HUES48 (cell line): ENCODE data around the gene FBXW11.
"Not testable (repeated sequence)": the region's sequence is repeated elsewhere in the genome, so short reads cannot be mapped to it uniquely, and the experiment has no call there.

ENCODE experiments used
- H3K27ac ChIP-seq: one replicate; pipeline ENCODE4 v1.7.0; 2013; ENCODE audit warnings: low read depth, low read length, inconsistent platforms
- H3K27me3 ChIP-seq: 2 replicates; pipeline ENCODE4 v1.6.1; 2013; ENCODE audit warnings: mild to moderate bottlenecking, low read length; ENCODE audit not compliant: control insufficient read depth, insufficient read depth
- H3K36me3 ChIP-seq: 2 replicates; pipeline ENCODE4 v1.6.1; 2013; ENCODE audit warnings: low read length; ENCODE audit not compliant: control insufficient read depth, insufficient read depth
- H3K4me1 ChIP-seq: 2 replicates; pipeline ENCODE4 v1.6.1; 2013; ENCODE audit warnings: mild to moderate bottlenecking, low read length; ENCODE audit not compliant: control insufficient read depth, insufficient read depth
- H3K4me3 ChIP-seq: 2 replicates; pipeline ENCODE4 v1.5.1; 2013; ENCODE audit warnings: mild to moderate bottlenecking, low read depth, low read length
- H3K9ac ChIP-seq: 2 replicates; pipeline ENCODE4 v1.6.1; 2013; ENCODE audit warnings: mild to moderate bottlenecking, low read depth, low read length, moderate library complexity
- H3K9me3 ChIP-seq: 2 replicates; pipeline ENCODE4 v1.6.1; 2013; ENCODE audit warnings: low read length; ENCODE audit not compliant: control insufficient read depth, insufficient read depth

FBXW11 gene

GRCh38 chr5:171953860-171954701 is 52.4 kb downstream of the FBXW11 start:
- H3K4me1 ChIP-seq = peaks cover 56% of the 10 kb centered on the region
- H3K9ac ChIP-seq = no peak overlapping the region
- H3K36me3 ChIP-seq = no peaks in the 10 kb centered on the region
- no peak overlapping the region for H3K4me3 ChIP-seq
- no peaks in the 10 kb centered on the region for H3K9me3 ChIP-seq
- H3K27ac ChIP-seq = peak overlapping the region; percentile 52
- no peaks in the 10 kb centered on the region for H3K27me3 ChIP-seq

DNA sequence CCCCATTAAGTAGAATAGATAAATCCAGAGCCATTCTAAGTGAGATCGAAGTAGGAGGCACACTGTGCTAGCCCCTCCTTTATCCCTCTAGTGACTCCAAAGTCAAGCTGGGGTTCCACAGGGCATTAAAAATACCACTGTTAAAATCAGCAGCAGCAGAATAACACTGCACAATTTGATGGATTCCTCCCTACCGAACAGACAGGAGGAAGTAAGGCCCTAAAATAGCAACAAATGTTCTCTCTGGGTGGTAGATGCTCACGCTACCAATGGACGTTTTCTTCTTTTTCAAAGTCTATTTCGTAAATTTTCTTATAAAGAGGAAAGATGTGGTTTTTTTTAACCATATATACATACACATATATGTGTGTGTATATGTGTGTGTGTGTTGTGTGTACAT is 54.4 kb downstream of the FBXW11 start:
- Histone ChIP-seq H3K27me3 (no peaks in the 10 kb centered on the region), H3K36me3 (no peaks in the 10 kb centered on the region), H3K27ac (no peak overlapping the region), H3K9ac (no peak overlapping the region), H3K4me1 (peaks cover 36% of the 10 kb centered on the region), H3K4me3 (no peak overlapping the region), H3K9me3 (no peaks in the 10 kb centered on the region)

DNA sequence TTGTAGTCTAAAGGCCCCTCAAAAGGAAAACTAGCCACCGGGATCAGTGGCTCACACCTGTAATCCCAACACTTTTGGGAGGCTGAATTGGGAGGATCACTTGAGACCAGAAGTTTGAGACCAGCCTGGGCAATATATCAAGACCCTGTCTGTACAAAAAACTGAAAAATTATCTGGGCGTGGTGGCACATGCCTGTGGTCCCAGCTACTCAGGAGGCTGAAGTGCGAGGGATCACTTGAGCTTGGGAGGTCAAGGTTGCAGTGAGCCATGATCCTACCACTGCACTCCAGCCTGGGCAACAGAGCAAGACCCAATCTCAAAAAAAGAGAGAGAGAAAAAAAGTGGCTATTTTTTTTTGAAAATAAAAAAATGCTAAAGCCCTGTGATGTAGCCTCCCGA is 55.2 kb downstream of the FBXW11 start:
- H3K27me3 ChIP-seq = no peaks in the 10 kb centered on the region
- H3K9me3 ChIP-seq = no peaks in the 10 kb centered on the region
- no peak overlapping the region for H3K9ac ChIP-seq
- no peaks in the 10 kb centered on the region for H3K36me3 ChIP-seq
- peaks cover 30% of the 10 kb centered on the region for H3K4me1 ChIP-seq
- H3K4me3 ChIP-seq = no peak overlapping the region
- no peak overlapping the region for H3K27ac ChIP-seq

GRCh38 chr5:171946000-171946781 is 60.2 kb downstream of the FBXW11 start:
- Histone ChIP-seq H3K36me3 (no peaks in the 10 kb centered on the region), H3K27ac (no peak overlapping the region), H3K9ac (no peak overlapping the region), H3K9me3 (no peaks in the 10 kb centered on the region), H3K4me1 (0 out of 2 replicates have a peak, but pooled peaks cover 10% of the 10 kb centered on the region), H3K27me3 (no peaks in the 10 kb centered on the region), H3K4me3 (no peak overlapping the region)

- H3K27me3 ChIP-seq = no peaks in the 10 kb centered on the region
- no peaks in the 10 kb centered on the region for H3K9me3 ChIP-seq
- no peak overlapping the region for H3K9ac ChIP-seq
- no peaks in the 10 kb centered on the region for H3K36me3 ChIP-seq
- 0 out of 2 replicates have a peak, but pooled peaks cover 10% of the 10 kb centered on the region for H3K4me1 ChIP-seq
- no peak overlapping the region for H3K4me3 ChIP-seq
- H3K27ac ChIP-seq = no peak overlapping the region
These were observed 61.0 kb downstream of the FBXW11 start for GRCh38 chr5:171945476-171945875.

DNA sequence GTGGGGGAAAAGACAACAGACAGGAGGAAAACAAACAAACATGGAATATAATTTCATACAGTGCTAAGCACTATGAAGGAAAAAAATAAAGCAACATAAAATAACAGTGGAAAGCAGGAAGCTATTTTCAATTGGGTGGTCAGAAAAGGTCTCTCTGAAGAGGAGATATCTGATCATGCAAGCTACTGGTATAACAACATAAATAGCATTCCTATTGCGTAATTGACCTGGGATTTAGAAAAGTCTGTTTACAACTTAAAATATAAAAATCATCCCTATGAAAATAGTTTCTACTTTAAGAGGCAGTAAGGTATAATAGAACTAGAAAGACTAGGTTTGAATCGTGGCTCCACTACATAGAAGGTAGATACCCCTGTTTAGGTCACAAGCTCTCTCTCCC is 61.4 kb downstream of the FBXW11 start:
- 0 out of 2 replicates have a peak, but pooled peaks cover 13% of the 10 kb centered on the region for H3K4me1 ChIP-seq
- H3K36me3 ChIP-seq = no peaks in the 10 kb centered on the region
- no peaks in the 10 kb centered on the region for H3K27me3 ChIP-seq
- H3K4me3 ChIP-seq = no peak overlapping the region
- no peaks in the 10 kb centered on the region for H3K9me3 ChIP-seq
- H3K9ac ChIP-seq = no peak overlapping the region
- H3K27ac ChIP-seq = no peak overlapping the region

DNA sequence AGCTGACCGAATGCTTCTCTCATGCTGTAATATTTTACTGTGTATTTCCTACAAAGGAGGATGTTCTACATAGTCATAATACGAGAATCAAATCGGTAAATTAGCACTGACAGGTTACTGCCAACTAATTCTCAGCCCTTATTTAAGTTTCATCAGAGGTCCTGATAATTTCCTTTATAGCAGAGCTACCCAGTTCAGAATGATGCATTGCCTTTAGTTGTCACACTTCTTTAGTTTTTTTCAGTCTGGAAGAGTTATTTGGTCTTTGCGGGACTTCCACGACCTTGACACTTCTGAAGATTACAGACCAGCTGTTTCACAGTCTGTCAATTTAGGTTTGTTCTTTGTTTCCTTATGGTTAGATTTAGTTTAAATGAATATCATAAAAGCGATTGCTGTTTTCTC is 64.3 kb downstream of the FBXW11 start:
- H3K27me3 ChIP-seq, H3K9ac ChIP-seq, H3K36me3 ChIP-seq, H3K27ac ChIP-seq, H3K9me3 ChIP-seq, H3K4me3 ChIP-seq: not testable (repeated sequence)
- 0 out of 2 replicates have a peak, but pooled peaks cover 15% of the 10 kb centered on the region for H3K4me1 ChIP-seq

DNA sequence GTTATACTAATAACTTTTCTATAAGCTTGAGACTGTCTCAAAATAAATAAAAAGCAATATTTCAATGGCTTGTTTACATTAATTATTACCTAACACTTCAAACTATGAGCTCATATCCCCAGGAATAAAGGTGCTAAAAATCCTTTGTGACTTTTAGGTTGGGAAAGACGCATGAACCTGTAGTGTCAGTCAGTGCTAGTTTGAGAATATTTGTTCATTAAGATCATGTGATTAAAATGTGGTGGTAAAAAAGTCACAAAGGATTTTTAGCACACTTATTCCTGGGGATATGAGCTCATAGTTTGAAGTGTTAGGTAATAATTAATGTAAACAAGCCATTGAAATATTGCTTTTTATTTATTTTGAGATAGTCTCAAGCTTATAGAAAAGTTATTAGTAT is 64.8 kb downstream of the FBXW11 start:
- H3K4me3 ChIP-seq, H3K9ac ChIP-seq, H3K36me3 ChIP-seq, H3K27me3 ChIP-seq, H3K27ac ChIP-seq, H3K9me3 ChIP-seq: not testable (repeated sequence)
- 0 out of 2 replicates have a peak, but pooled peaks cover 15% of the 10 kb centered on the region for H3K4me1 ChIP-seq

GRCh38 chr5:171941275-171941674 is 65.2 kb downstream of the FBXW11 start:
- not testable (repeated sequence) for H3K9me3 ChIP-seq, H3K27me3 ChIP-seq, H3K4me3 ChIP-seq, H3K9ac ChIP-seq, H3K27ac ChIP-seq, H3K36me3 ChIP-seq
- H3K4me1 ChIP-seq = 0 out of 2 replicates have a peak, but pooled peaks cover 12% of the 10 kb centered on the region

GRCh38 chr5:171939951-171940350 is 66.5 kb downstream of the FBXW11 start:
- Histone ChIP-seq H3K27ac (no peak overlapping the region), H3K36me3 (no peaks in the 10 kb centered on the region), H3K9me3 (no peaks in the 10 kb centered on the region)

DNA sequence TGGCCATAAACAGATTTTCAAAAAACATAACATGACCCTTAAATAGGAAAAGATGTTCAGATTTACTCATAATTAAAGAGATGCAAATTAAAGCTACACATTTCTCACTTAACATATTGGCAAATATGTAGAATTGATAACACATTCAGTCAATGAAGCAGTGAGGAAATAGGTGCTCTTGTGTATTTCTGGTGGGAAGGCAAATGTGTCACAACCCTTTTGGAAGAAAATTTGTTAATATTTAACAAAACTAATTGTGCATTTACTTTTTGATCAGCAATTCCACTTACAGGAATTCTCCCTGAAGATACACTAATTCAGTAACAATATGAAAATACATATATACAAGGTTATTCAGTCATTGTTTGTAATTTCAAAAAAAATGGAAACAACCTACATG is 68.1 kb downstream of the FBXW11 start:
- Histone ChIP-seq H3K4me3 (no peak overlapping the region), H3K9me3 (no peaks in the 10 kb centered on the region), H3K27me3 (no peaks in the 10 kb centered on the region), H3K36me3 (no peaks in the 10 kb centered on the region), H3K27ac (no peak overlapping the region), H3K4me1 (0 out of 2 replicates have a peak, but pooled peaks cover 4% of the 10 kb centered on the region), H3K9ac (no peak overlapping the region)

More at GRCh38 chr5:171939951-171940350, 66.5 kb downstream of the FBXW11 start:
- Histone ChIP-seq H3K4me1 (0 out of 2 replicates have a peak, but pooled peaks cover 5% of the 10 kb centered on the region), H3K27me3 (no peaks in the 10 kb centered on the region), H3K9ac (no peak overlapping the region), H3K4me3 (no peak overlapping the region)
